ENCODE measurements around the gene EID3.
"Not testable (repeated sequence)": the region's sequence is repeated elsewhere in the genome, so short reads cannot be mapped to it uniquely, and the experiment has no call there.

EID3 gene

GRCh38 chr12:104313568-104314241 is 10.2 kb downstream of the EID3 start:
- DNase-seq (ENCODE audit: low spot score), result no peak

- DNase-seq (ENCODE audit: low spot score), result no peak
Observed at GRCh38 chr12:104314242-104314614, 10.7 kb downstream of the EID3 start.

- DNase-seq (ENCODE audit: low spot score), result no peak
Observed at GRCh38 chr12:104315326-104316224, 12.0 kb downstream of the EID3 start.

GRCh38 chr12:104316936-104317335 is 13.4 kb downstream of the EID3 start:
- no peak for DNase-seq (ENCODE audit: low spot score)

- no peak for DNase-seq (ENCODE audit: low spot score)
Observed at GRCh38 chr12:104317538-104318210, 14.1 kb downstream of the EID3 start.

- DNase-seq (ENCODE audit: low spot score), result no peak
Observed at GRCh38 chr12:104319028-104319427, 15.5 kb downstream of the EID3 start.

GRCh38 chr12:104319918-104320626 is 16.5 kb downstream of the EID3 start:
- DNase-seq (ENCODE audit: low spot score), result no peak

- no peak for DNase-seq (ENCODE audit: low spot score)
Observed at GRCh38 chr12:104320627-104321024, 17.1 kb downstream of the EID3 start.

- DNase-seq (ENCODE audit: low spot score), result no peak
Observed at GRCh38 chr12:104321949-104322348, 18.4 kb downstream of the EID3 start.

- not testable (repeated sequence) for DNase-seq (ENCODE audit: low spot score)
Observed at GRCh38 chr12:104322533-104322932, 19.0 kb downstream of the EID3 start.

- DNase-seq (ENCODE audit: low spot score), result no peak
Observed at GRCh38 chr12:104323899-104324298, 20.4 kb downstream of the EID3 start.

- DNase-seq (ENCODE audit: low spot score), result not testable (repeated sequence)
Observed at GRCh38 chr12:104328278-104328677, 24.7 kb downstream of the EID3 start.

GRCh38 chr12:104328790-104329189 is 25.3 kb downstream of the EID3 start:
- DNase-seq (ENCODE audit: low spot score), result no peak

GRCh38 chr12:104329707-104330532 is 26.4 kb downstream of the EID3 start:
- DNase-seq (ENCODE audit: low spot score), result no peak

GRCh38 chr12:104331376-104331775 is 27.8 kb downstream of the EID3 start:
- DNase-seq (ENCODE audit: low spot score), result no peak

GRCh38 chr12:104332273-104332672 is 28.7 kb downstream of the EID3 start:
- DNase-seq (ENCODE audit: low spot score), result not testable (repeated sequence)

GRCh38 chr12:104333692-104334255 is 30.2 kb downstream of the EID3 start:
- no peak for DNase-seq (ENCODE audit: low spot score)

GRCh38 chr12:104334581-104334980 is 31.0 kb downstream of the EID3 start:
- no peak for DNase-seq (ENCODE audit: low spot score)

- no peak for DNase-seq (ENCODE audit: low spot score)
Observed at GRCh38 chr12:104336115-104336514, 32.6 kb downstream of the EID3 start.

GRCh38 chr12:104337030-104337558 is 33.6 kb downstream of the EID3 start:
- DNase-seq (ENCODE audit: low spot score), result no peak

- no peak for DNase-seq (ENCODE audit: low spot score)
Observed at GRCh38 chr12:104339663-104340062, 36.1 kb downstream of the EID3 start.

All from LoVo (cell line).